Gastrocnemius medialis (tissue), 4 donors: ENCODE data around the gene CASP8. TPM values are rescaled to one million over a fixed set of nuclear protein-coding genes. Genes with fewer than 3 reads are reported as not detected.

Experiments used
- ATAC-seq, 2 donors: fragments of 150-250 bp; one replicate each; pipeline ENCODE4 v1.9.1; 2016
- DNase-seq, 2 donors: peaks; one replicate each; pipeline ENCODE4 v3.0.0-alpha.2; 2019
- H3K27ac ChIP-seq, 4 donors: fragments of 200-600 bp; sonication (generic); 1 replicate in 1 of 4; 2 replicates in 3 of 4; pipeline ENCODE4 v1.5.1; 2016 to 2018; ENCODE audit warnings: mild to moderate bottlenecking in 2 of 4, moderate library complexity in 1 of 4
- H3K27me3 ChIP-seq, 3 donors: fragments of 200-600 bp; sonication (generic) in 2 of 3; 1 replicate in 1 of 3; 2 replicates in 2 of 3; pipeline versions ENCODE4 v1.5.1 to v1.6.0; 2016 to 2019; ENCODE audit warnings: mild to moderate bottlenecking in 1 of 3, moderate library complexity in 1 of 3
- H3K36me3 ChIP-seq, 2 donors: fragments of 200-600 bp; sonication (generic) in 1 of 2; one replicate each; pipeline ENCODE4 v1.5.1; 2017 to 2018
- H3K4me1 ChIP-seq, 2 donors: fragments of 200-600 bp; sonication (generic) in 1 of 2; one replicate each; pipeline ENCODE4 v1.5.1; 2016 to 2017; ENCODE audit warnings: mild to moderate bottlenecking in 2 of 2
- H3K4me3 ChIP-seq, 4 donors: fragments of 200-600 bp; sonication (generic) in 3 of 4; 1 replicate in 1 of 4; 2 replicates in 3 of 4; pipeline ENCODE4 v1.5.1; 2016 to 2019; ENCODE audit warnings: mild to moderate bottlenecking in 2 of 4
- H3K9me3 ChIP-seq, 3 donors: fragments of 200-600 bp; sonication (generic) in 2 of 3; 1 replicate in 1 of 3; 2 replicates in 2 of 3; pipeline ENCODE4 v1.5.1; 2016 to 2019
- POLR2A ChIP-seq, 2 donors: fragments of 450-650 bp; IDR thresholded peaks; one replicate each; pipeline ENCODE4 v1.6.1; 2017; ENCODE audit warnings: antibody characterized with exemption in 2 of 2, mild to moderate bottlenecking in 2 of 2, moderate library complexity in 2 of 2
- in situ Hi-C, 4 donors: fragments of 200-750 bp; cut with MboI; loops; one replicate each; pipeline versions ENCODE4 v1.15.0 to v1.8.0; 2017; ENCODE audit warnings: low sequenced_read_pairs in 4 of 4
- intact Hi-C: fragments of 100-400 bp; cut with DNase I; formaldehyde crosslinking; loops from one replicate; pipeline ENCODE4 v1.15.1; 2023; ENCODE audit warnings: low total_unique reads
- total RNA-seq, 4 donors: library from RNA; depleted of rRNA; stranded (reverse); fragments of >200 nt; gene quantifications; one replicate each; pipeline versions ENCODE4 v1.1.0 to v1.2.3, GENCODE V29; 2016
- TF ChIP-seq, protein P1 (sequence below), 5 experiments: fragments of 450-650 bp in 3 of 5; fragments of 200-600 bp in 2 of 5; sonication (generic) in 2 of 5; IDR thresholded peaks in 4 of 5; conservative IDR thresholded peaks in 1 of 5; 1 replicate in 4 of 5; 2 replicates in 1 of 5; pipeline ENCODE4 v1.5.1; 2016 to 2019; ENCODE audit warnings: antibody characterized with exemption in 5 of 5, mild to moderate bottlenecking in 3 of 5, moderate library complexity in 3 of 5

The CASP8 gene
- 1 to 10 TPM; 2.3 to 3.5 (median 2.9) TPM for total RNA-seq

DNA sequence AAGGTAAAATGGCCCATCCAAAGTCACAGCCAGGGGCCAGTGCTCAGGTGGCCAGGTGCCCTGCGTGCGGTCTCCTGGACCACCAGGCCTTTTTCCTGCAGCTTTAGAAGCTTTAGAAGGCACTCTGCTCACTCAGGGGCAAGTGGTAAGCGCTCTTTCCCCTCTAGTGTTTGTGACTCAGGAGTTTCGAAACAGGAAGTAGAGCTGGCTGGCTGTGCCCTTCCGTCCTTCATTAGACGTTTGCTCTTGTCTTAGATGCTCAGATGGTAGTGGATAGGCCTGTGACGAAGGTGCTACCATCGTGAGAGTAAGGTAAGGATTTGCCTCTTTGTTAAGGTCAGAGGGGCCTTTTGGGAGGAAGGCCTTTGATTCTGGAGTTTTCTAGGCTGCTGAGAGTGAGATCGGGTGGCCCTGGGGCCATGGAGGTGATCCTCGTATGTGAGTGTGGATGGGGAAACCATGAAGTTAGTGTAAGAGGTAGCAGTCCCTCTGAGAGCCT is at the start of gene CASP8:
Gene CASP8 (plus strand): TSS at position 235 of the 499 bp plus-strand sequence. CDS start 5,951 bp downstream, outside the sequence.
- no peaks in the 10 kb centered on the region for H3K36me3 ChIP-seq
- H3K4me1 ChIP-seq, result peaks cover 7 to 15% of the 10 kb centered on the region in 2 donors
- no peak for ATAC-seq
- no peaks in the 10 kb centered on the region for H3K27me3 ChIP-seq
- H3K9me3 ChIP-seq, result no peaks in the 10 kb centered on the region
- in situ Hi-C loops (no loop called here), intact Hi-C loops (no loop called here)
- no peak within 1 kb of the TSS for H3K27ac ChIP-seq
- TF ChIP-seq, protein P1, sequence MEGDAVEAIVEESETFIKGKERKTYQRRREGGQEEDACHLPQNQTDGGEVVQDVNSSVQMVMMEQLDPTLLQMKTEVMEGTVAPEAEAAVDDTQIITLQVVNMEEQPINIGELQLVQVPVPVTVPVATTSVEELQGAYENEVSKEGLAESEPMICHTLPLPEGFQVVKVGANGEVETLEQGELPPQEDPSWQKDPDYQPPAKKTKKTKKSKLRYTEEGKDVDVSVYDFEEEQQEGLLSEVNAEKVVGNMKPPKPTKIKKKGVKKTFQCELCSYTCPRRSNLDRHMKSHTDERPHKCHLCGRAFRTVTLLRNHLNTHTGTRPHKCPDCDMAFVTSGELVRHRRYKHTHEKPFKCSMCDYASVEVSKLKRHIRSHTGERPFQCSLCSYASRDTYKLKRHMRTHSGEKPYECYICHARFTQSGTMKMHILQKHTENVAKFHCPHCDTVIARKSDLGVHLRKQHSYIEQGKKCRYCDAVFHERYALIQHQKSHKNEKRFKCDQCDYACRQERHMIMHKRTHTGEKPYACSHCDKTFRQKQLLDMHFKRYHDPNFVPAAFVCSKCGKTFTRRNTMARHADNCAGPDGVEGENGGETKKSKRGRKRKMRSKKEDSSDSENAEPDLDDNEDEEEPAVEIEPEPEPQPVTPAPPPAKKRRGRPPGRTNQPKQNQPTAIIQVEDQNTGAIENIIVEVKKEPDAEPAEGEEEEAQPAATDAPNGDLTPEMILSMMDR (IDR thresholded peaks at IDR 0.05 in 4 of 5, conservative IDR thresholded peaks at IDR 0.05 in 1 of 5), result no peak
- TF ChIP-seq POLR2A (IDR thresholded peaks at IDR 0.05), result peak in 1 of 2 donors; percentile 13
- DNase-seq, result peak in 1 of 2 donors; percentile 35
- H3K4me3 ChIP-seq, result peak within 1 kb of the TSS in 1 of 4 donors; percentile 13

DNA sequence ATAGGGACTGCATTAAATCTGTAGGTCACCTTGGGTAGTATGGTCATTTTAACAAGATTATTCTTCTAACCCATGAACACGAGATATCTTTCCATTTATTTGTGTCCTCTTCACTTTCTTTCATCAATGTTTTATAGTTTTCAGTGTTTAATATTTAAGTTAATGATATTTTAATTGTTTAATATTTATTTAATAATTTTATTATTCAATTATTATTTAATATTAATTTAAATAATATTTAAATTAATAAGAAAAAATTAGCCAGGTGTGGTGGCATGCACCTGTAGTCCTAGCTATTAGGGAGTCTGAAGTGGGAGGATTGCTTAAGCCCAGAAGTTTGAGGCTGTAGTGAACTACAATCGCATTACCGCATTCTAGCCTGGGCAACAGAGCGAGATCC is 44.4 kb upstream of the CASP8 start:
- no peaks in the 10 kb centered on the region for H3K36me3 ChIP-seq
- ATAC-seq (no peak), DNase-seq (no peak)
- in situ Hi-C loops (no loop called here), intact Hi-C loops (no loop called here)
- no peaks in the 10 kb centered on the region for H3K27me3 ChIP-seq
- H3K9me3 ChIP-seq, result no peaks in the 10 kb centered on the region
- H3K27ac ChIP-seq, result no peak overlapping the region
- no peak overlapping the region for H3K4me3 ChIP-seq
- no peaks in the 10 kb centered on the region for H3K4me1 ChIP-seq
- no peak for TF ChIP-seq POLR2A (IDR thresholded peaks at IDR 0.05)
- TF ChIP-seq, protein P1 (IDR thresholded peaks at IDR 0.05 in 4 of 5, conservative IDR thresholded peaks at IDR 0.05 in 1 of 5), result no peak

DNA sequence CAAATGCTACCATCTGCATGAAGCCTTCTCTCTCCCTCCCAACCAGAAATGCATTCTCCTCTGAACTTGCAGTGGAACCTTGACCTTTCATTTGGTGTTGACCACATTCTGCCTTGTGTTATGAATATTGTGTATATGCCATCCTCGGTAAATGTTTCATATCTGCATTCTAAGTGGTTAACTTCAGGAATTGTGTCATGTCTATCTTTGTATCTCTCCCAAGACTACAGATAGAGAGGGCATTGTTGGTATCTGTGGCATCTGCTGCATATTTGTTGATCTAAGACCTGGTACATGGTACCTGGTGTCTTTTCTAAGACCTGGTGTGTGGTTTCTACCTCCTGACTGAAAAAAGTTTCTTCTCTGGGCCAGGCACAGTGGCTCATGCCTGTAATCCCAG is 43.4 kb upstream of the CASP8 start:
- Histone ChIP-seq H3K4me3 (no peak overlapping the region), H3K27ac (no peak overlapping the region), H3K4me1 (no peaks in the 10 kb centered on the region), H3K36me3 (no peaks in the 10 kb centered on the region), H3K9me3 (no peaks in the 10 kb centered on the region), H3K27me3 (no peaks in the 10 kb centered on the region)
- no peak for DNase-seq
- TF ChIP-seq, protein P1 (IDR thresholded peaks at IDR 0.05 in 4 of 5, conservative IDR thresholded peaks at IDR 0.05 in 1 of 5), result no peak
- TF ChIP-seq POLR2A (IDR thresholded peaks at IDR 0.05), result no peak
- ATAC-seq, result no peak
- intact Hi-C loops (no loop called here), in situ Hi-C loops (no loop called here)

DNA sequence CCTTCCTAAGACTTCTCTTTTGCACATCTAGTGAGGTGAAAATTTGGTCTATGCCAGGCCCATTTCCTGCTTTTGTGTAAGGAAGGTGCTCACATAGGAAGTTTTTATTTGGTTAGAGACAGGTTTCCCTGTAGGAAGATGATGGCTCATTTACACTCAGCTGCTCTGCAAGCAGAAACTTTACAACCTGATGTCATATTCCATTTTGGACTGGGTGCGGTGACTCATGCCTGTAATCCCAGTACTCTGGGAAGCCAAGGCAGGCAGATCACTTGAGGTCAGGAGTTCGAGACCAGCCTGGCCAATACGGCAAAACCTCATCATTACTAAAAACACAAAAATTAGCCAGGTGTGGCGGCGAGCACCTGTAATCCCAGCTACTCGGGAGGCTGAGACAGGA is 41.6 kb upstream of the CASP8 start:
- ATAC-seq (peak in 1 of 2 donors; percentile 64), DNase-seq (no peak)
- TF ChIP-seq POLR2A (IDR thresholded peaks at IDR 0.05), result no peak
- TF ChIP-seq, protein P1 (IDR thresholded peaks at IDR 0.05 in 4 of 5, conservative IDR thresholded peaks at IDR 0.05 in 1 of 5), result no peak
- intact Hi-C loops, result no loop called here
- Histone ChIP-seq H3K27ac (peak overlapping the region in 2 of 4 donors; percentile 18 to 22), H3K27me3 (no peaks in the 10 kb centered on the region), H3K9me3 (no peaks in the 10 kb centered on the region), H3K36me3 (no peaks in the 10 kb centered on the region), H3K4me3 (no peak overlapping the region), H3K4me1 (no peaks in the 10 kb centered on the region)
- in situ Hi-C loops, result no loop called here
